Astrocyte (in vitro differentiated cells and primary cell): ENCODE results near the gene PLA2G3. TPM values are rescaled to one million over a fixed set of nuclear protein-coding genes. Genes with fewer than 3 reads are reported as not detected.

Source experiments
- DNase-seq: peaks from one replicate; pipeline ENCODE4 v3.0.0-alpha.2; 2010; ENCODE audit warnings: low read depth
- FAIRE-seq: peaks from 2 replicates; lab custom pipeline; 2011; peaks lifted over from hg19 to GRCh38; lab: Jason Lieb, UNC
- H2AFZ ChIP-seq: 2 replicates; pipeline ENCODE4 v1.6.0; 2012; ENCODE audit warnings: low read depth, low read length, inconsistent platforms
- H3K27ac ChIP-seq: 2 replicates; pipeline ENCODE4 v1.5.1; 2011; ENCODE audit warnings: low read depth, low read length, inconsistent platforms
- H3K27me3 ChIP-seq: 2 replicates; pipeline ENCODE4 v1.6.0; 2011; ENCODE audit warnings: low read length, inconsistent platforms; ENCODE audit not compliant: insufficient read depth
- H3K36me3 ChIP-seq: 2 replicates; pipeline ENCODE4 v1.5.1; 2011; ENCODE audit warnings: low read length, inconsistent platforms; ENCODE audit not compliant: insufficient read depth
- H3K4me1 ChIP-seq: 2 replicates; pipeline ENCODE4 v1.5.1; 2011; ENCODE audit warnings: low read length, inconsistent platforms; ENCODE audit not compliant: insufficient read depth
- H3K4me2 ChIP-seq: 2 replicates; pipeline ENCODE4 v1.6.0; 2012; ENCODE audit warnings: low read length, inconsistent platforms
- H3K4me3 ChIP-seq: 2 replicates; pipeline ENCODE4 v1.5.1; 2011; ENCODE audit warnings: low read depth, mild to moderate bottlenecking, low read length, inconsistent platforms; ENCODE audit not compliant: insufficient read depth
- H3K79me2 ChIP-seq: 2 replicates; pipeline ENCODE4 v1.6.0; 2012; ENCODE audit warnings: mild to moderate bottlenecking, low read length, inconsistent platforms; ENCODE audit not compliant: insufficient read depth
- H3K9ac ChIP-seq: 2 replicates; pipeline ENCODE4 v1.6.0; 2012; ENCODE audit warnings: mild to moderate bottlenecking, low read length, inconsistent platforms
- H3K9me3 ChIP-seq: 2 replicates; pipeline ENCODE4 v1.5.1; 2012; ENCODE audit warnings: low read depth, mild to moderate bottlenecking, low read length, inconsistent platforms; ENCODE audit not compliant: insufficient read depth
- H4K20me1 ChIP-seq: 2 replicates; pipeline ENCODE4 v1.6.0; 2012; ENCODE audit warnings: low read length, inconsistent platforms; ENCODE audit not compliant: insufficient read depth
- H3K27ac Mint-ChIP-seq: one replicate; pipeline ENCODE4 v1.8.0; 2021; ENCODE audit warnings: mild to moderate bottlenecking, mixed read lengths; ENCODE audit not compliant: unreplicated experiment
- H3K27me3 Mint-ChIP-seq: one replicate; pipeline ENCODE4 v1.8.0; 2021; ENCODE audit warnings: low read depth, mixed read lengths; ENCODE audit not compliant: unreplicated experiment
- H3K36me3 Mint-ChIP-seq: one replicate; pipeline ENCODE4 v1.8.0; 2021; ENCODE audit warnings: low read depth, mixed read lengths; ENCODE audit not compliant: unreplicated experiment
- H3K4me1 Mint-ChIP-seq: one replicate; pipeline ENCODE4 v1.8.0; 2021; ENCODE audit warnings: low read depth, mixed read lengths; ENCODE audit not compliant: unreplicated experiment
- H3K4me3 Mint-ChIP-seq: one replicate; pipeline ENCODE4 v1.8.0; 2021; ENCODE audit warnings: mild to moderate bottlenecking, moderate library complexity, mixed read lengths; ENCODE audit not compliant: unreplicated experiment
- H3K9me3 Mint-ChIP-seq: one replicate; pipeline ENCODE4 v1.8.0; 2021; ENCODE audit warnings: mild to moderate bottlenecking, mixed read lengths; ENCODE audit not compliant: unreplicated experiment
- EZH2 ChIP-seq: IDR thresholded peaks from 2 replicates; pipeline ENCODE4 v1.6.1; 2012; ENCODE audit warnings: mild to moderate bottlenecking, low read length, inconsistent platforms; ENCODE audit not compliant: insufficient read depth
- total RNA-seq: library from RNA; stranded (reverse); gene quantifications from 2 replicates; pipeline ENCODE4 v1.2.1, GENCODE V29; 2021
- TF ChIP-seq, protein P1 (sequence below): IDR thresholded peaks from 2 replicates; pipeline ENCODE4 v1.5.1; 2011; ENCODE audit warnings: low read depth, mild to moderate bottlenecking, inconsistent platforms, low read length, moderate library complexity; ENCODE audit not compliant: insufficient read depth

PLA2G3 gene
- total RNA-seq, 1 donor from 2014 or later = not detected

DNA sequence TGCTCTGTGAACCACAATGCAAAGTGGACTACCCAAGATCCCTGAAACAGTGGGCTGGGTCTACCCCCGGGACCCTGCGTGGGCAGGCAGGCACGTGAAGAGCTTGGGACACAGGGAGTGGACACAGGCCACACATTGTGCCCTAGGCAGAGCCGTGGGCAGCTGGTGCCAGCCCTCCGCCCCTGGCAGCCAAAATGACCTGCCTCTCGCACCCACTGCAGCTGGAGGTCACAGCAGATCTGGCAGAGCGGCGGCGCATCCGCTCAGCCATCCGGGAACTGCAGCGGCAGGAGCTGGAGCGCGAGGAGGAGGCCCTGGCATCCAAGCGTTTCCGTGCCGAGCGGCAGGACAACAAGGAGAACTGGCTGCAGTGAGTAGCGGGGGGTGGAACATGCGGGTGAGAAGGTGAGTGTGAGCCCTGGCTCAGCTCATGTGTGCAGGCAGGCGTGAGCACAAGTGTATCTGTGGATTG, 52.5 kb downstream of the PLA2G3 start:
- peaks cover 69% of the 10 kb centered on the region for H4K20me1 ChIP-seq
- H3K4me1 Mint-ChIP-seq = peaks cover 12% of the 10 kb centered on the region
- TF ChIP-seq, protein P1, sequence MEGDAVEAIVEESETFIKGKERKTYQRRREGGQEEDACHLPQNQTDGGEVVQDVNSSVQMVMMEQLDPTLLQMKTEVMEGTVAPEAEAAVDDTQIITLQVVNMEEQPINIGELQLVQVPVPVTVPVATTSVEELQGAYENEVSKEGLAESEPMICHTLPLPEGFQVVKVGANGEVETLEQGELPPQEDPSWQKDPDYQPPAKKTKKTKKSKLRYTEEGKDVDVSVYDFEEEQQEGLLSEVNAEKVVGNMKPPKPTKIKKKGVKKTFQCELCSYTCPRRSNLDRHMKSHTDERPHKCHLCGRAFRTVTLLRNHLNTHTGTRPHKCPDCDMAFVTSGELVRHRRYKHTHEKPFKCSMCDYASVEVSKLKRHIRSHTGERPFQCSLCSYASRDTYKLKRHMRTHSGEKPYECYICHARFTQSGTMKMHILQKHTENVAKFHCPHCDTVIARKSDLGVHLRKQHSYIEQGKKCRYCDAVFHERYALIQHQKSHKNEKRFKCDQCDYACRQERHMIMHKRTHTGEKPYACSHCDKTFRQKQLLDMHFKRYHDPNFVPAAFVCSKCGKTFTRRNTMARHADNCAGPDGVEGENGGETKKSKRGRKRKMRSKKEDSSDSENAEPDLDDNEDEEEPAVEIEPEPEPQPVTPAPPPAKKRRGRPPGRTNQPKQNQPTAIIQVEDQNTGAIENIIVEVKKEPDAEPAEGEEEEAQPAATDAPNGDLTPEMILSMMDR = no peak
- no peak for TF ChIP-seq EZH2
- H3K4me3 ChIP-seq = no peak overlapping the region
- H3K9me3 ChIP-seq = no peaks in the 10 kb centered on the region
- H3K9me3 Mint-ChIP-seq = no peaks in the 10 kb centered on the region
- peaks cover 34% of the 10 kb centered on the region for H3K36me3 ChIP-seq
- peaks cover 10% of the 10 kb centered on the region for H3K36me3 Mint-ChIP-seq
- H3K27me3 Mint-ChIP-seq = no peaks in the 10 kb centered on the region
- peak overlapping the region; percentile 27 for H3K4me3 Mint-ChIP-seq
- H3K27me3 ChIP-seq = no peaks in the 10 kb centered on the region
- no peak overlapping the region for H3K27ac ChIP-seq
- peaks cover 34% of the 10 kb centered on the region for H3K4me1 ChIP-seq
- H2AFZ ChIP-seq = no peak overlapping the region
- no peak for DNase-seq
- H3K9ac ChIP-seq = no peak overlapping the region
- no peak overlapping the region for H3K4me2 ChIP-seq
- FAIRE-seq = no peak
- no peak overlapping the region for H3K27ac Mint-ChIP-seq
- H3K79me2 ChIP-seq = peaks cover 60% of the 10 kb centered on the region

DNA sequence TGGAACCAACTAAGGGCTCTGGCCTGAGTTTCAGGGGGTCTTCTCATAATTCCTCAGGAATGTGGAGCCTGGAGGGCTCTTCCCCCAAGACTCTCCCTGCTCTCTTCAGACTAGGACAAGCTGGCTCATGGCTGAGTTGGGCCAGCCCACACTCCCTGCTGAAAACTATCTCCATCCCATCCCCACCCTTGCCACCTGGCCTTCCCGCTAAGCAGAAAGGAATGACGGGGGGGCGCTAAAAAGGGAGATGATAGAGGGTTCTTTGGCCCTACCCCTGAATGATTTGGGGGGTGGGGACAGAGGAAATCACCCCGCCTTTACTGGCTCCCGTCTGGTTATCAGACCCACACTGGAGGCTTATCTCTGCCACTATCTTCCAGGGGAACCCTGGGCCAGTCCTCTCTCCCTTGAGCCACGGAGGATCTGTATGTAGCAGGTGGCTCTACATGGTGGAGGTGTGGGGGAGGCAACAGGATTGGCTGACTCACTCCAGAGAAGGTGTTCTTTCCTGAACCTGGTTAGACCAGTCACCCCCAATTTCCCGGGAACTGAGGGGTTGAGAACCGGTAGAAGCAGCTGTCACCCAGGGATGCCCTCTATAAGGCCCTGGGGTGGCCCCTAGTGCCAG, 53.5 kb downstream of the PLA2G3 start:
- H3K9me3 Mint-ChIP-seq = peaks cover 2% of the 10 kb centered on the region
- H3K27ac Mint-ChIP-seq = no peak overlapping the region
- Histone ChIP-seq H3K36me3 (peaks cover 25% of the 10 kb centered on the region), H3K9ac (no peak overlapping the region), H3K79me2 (peaks cover 69% of the 10 kb centered on the region), H3K4me1 (peaks cover 43% of the 10 kb centered on the region), H3K9me3 (no peaks in the 10 kb centered on the region), H2AFZ (no peak overlapping the region), H3K4me3 (no peak overlapping the region), H3K27ac (no peak overlapping the region), H4K20me1 (peaks cover 69% of the 10 kb centered on the region), H3K4me2 (no peak overlapping the region), H3K27me3 (no peaks in the 10 kb centered on the region)
- H3K4me3 Mint-ChIP-seq = peak overlapping the region; percentile 46
- no peaks in the 10 kb centered on the region for H3K27me3 Mint-ChIP-seq
- peaks cover 19% of the 10 kb centered on the region for H3K4me1 Mint-ChIP-seq
- FAIRE-seq (no peak), DNase-seq (no peak)
- peaks cover 7% of the 10 kb centered on the region for H3K36me3 Mint-ChIP-seq
- TF ChIP-seq EZH2 = no peak
- TF ChIP-seq, protein P1 = no peak

DNA sequence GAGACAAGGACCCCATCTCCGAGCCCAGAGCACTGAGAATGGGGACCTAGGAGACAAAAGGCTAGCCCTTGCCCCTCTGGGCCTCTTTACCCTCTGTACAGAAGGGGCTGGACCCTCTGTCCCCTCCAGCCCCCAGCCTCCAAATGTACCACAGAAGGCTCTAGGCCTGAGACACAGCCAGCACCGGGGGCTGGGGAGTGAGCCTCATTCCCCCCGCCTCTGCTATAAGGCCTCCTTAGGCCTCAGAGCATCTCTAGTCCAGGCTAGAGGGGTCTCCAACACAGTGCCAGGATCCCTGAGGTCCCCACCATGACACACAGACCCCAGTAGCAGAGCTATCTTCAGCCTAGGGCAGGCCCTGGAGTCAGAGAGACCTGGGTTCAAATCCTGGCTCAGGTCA, 54.4 kb downstream of the PLA2G3 start:
- no peak overlapping the region for H2AFZ ChIP-seq
- peak overlapping the region; percentile 74 for H3K27ac ChIP-seq

More for the DNA sequence above, 54.4 kb downstream of the PLA2G3 start:
- peaks cover 74% of the 10 kb centered on the region for H3K79me2 ChIP-seq
- peaks cover 46% of the 10 kb centered on the region for H3K4me1 ChIP-seq
- H3K36me3 ChIP-seq = peaks cover 22% of the 10 kb centered on the region
- peaks cover 70% of the 10 kb centered on the region for H4K20me1 ChIP-seq
- H3K27ac Mint-ChIP-seq = peak overlapping the region; percentile 74
- TF ChIP-seq, protein P1 = no peak
- TF ChIP-seq EZH2 = no peak
- peak overlapping the region; percentile 96 for H3K4me2 ChIP-seq
- H3K9me3 Mint-ChIP-seq = peaks cover 5% of the 10 kb centered on the region
- peak overlapping the region; percentile 82 for H3K4me3 ChIP-seq
- peak overlapping the region; percentile 92 for H3K9ac ChIP-seq
- no peaks in the 10 kb centered on the region for H3K27me3 Mint-ChIP-seq
- H3K36me3 Mint-ChIP-seq = peaks cover 7% of the 10 kb centered on the region
- DNase-seq (no peak), FAIRE-seq (no peak)
- peak overlapping the region; percentile 46 for H3K4me3 Mint-ChIP-seq
- H3K27me3 ChIP-seq = no peaks in the 10 kb centered on the region
- no peaks in the 10 kb centered on the region for H3K9me3 ChIP-seq
- H3K4me1 Mint-ChIP-seq = peaks cover 24% of the 10 kb centered on the region
